Spleen (tissue), 11 donors: ENCODE data around the gene NAALADL1. TPM values are rescaled to one million over a fixed set of nuclear protein-coding genes. Genes with fewer than 3 reads are reported as not detected.

ENCODE experiments used
- DNase-seq: peaks from one replicate; pipeline ENCODE4 v3.0.0-alpha.2; 2020
- H3K27ac ChIP-seq, 8 donors: fragments of 200-600 bp; sonication (generic) in 7 of 8; 1 replicate in 4 of 8; 2 replicates in 4 of 8; pipeline versions ENCODE4 v1.5.0 to v1.8.0; 2016 to 2021; ENCODE audit warnings: inconsistent platforms in 4 of 8, mild to moderate bottlenecking in 4 of 8, moderate library complexity in 1 of 8
- H3K27me3 ChIP-seq, 7 donors: fragments of 200-600 bp; sonication (generic) in 6 of 7; replicated peaks in 1 of 7; 1 replicate in 4 of 7; 2 replicates in 3 of 7; pipeline versions ENCODE4 v1.5.0 to v1.8.0; 2016 to 2021; ENCODE audit warnings: inconsistent platforms in 3 of 7, mild to moderate bottlenecking in 1 of 7
- H3K36me3 ChIP-seq, 6 donors: fragments of 200-600 bp; sonication (generic) in 5 of 6; 1 replicate in 4 of 6; 2 replicates in 2 of 6; pipeline versions ENCODE4 v1.5.0 to v1.8.0; 2016 to 2021; ENCODE audit warnings: inconsistent platforms in 2 of 6
- H3K4me1 ChIP-seq, 6 donors: fragments of 200-600 bp; sonication (generic) in 5 of 6; 1 replicate in 3 of 6; 2 replicates in 3 of 6; pipeline versions ENCODE4 v1.5.0 to v1.8.0; 2016 to 2021; ENCODE audit warnings: inconsistent platforms in 3 of 6
- H3K4me3 ChIP-seq, 8 donors: fragments of 200-600 bp; sonication (generic) in 7 of 8; 1 replicate in 4 of 8; 2 replicates in 4 of 8; pipeline versions ENCODE4 v1.5.0 to v1.8.0; 2016 to 2021; ENCODE audit warnings: inconsistent platforms in 4 of 8, mild to moderate bottlenecking in 4 of 8, moderate library complexity in 2 of 8
- H3K9me3 ChIP-seq, 8 donors: fragments of 200-600 bp; sonication (generic) in 7 of 8; 1 replicate in 4 of 8; 2 replicates in 4 of 8; pipeline versions ENCODE4 v1.5.0 to v1.8.0; 2016 to 2021; ENCODE audit warnings: inconsistent platforms in 4 of 8
- CTCF ChIP-seq, 11 experiments: fragments of 200-600 bp in 7 of 11; fragments of 450-650 bp in 4 of 11; sonication (generic) in 4 of 11; IDR thresholded peaks in 8 of 11; conservative IDR thresholded peaks in 3 of 11; 1 replicate in 7 of 11; 2 replicates in 4 of 11; pipeline versions ENCODE4 v1.4.0 to v1.8.0; 2016 to 2021; ENCODE audit warnings: antibody characterized with exemption in 11 of 11, inconsistent platforms in 4 of 11, mild to moderate bottlenecking in 1 of 11
- POLR2A ChIP-seq, 3 donors: fragments of 450-650 bp; IDR thresholded peaks; one replicate each; pipeline ENCODE4 v1.5.1; 2017; ENCODE audit warnings: antibody characterized with exemption in 3 of 3, mild to moderate bottlenecking in 1 of 3
- POLR2AphosphoS5 ChIP-seq, 3 donors: sonication (generic); formaldehyde crosslinking; IDR thresholded peaks; one replicate each; pipeline ENCODE4 v1.5.1; 2017; ENCODE audit warnings: antibody characterized with exemption in 3 of 3
- WGBS, 5 donors: extraction: QIAGEN DNeasy Blood & Tissue Kit in 3 of 5; methylation state at CpG; one replicate each; pipeline versions ENCODE4 v1.1.5 to v1.1.7; 2013 to 2018; 5-methylcytosine and 5-hydroxymethylcytosine counted together
- intact Hi-C: fragments of 100-400 bp; cut with DNase I; formaldehyde crosslinking; loops from one replicate; pipeline ENCODE4 v1.15.0; 2023; ENCODE audit warnings: low total_unique reads
- polyA plus RNA-seq, 3 donors: library from polyadenylated mRNA; stranded (reverse); fragments of 200-250 nt; gene quantifications; one replicate each; pipeline ENCODE4 v1.2.1, GENCODE V29; 2013
- total RNA-seq, 7 donors: library from RNA; depleted of rRNA in 3 of 7; stranded (reverse); fragments of >200 nt in 3 of 7; fragmentation: NEBNext Ultra II Directional in 4 of 7; extraction: Animal tissue kit (Norgen Biotek cat#: 25700) in 4 of 7; gene quantifications; one replicate each; pipeline versions ENCODE4 v1.1.0 to v1.2.1, GENCODE V29; 2016 to 2021
- donor health status: healthy with polysubstance abuse.
- donor health status: DM: no; HTN: no; CAD: no; lungs with moderate emphysema.
- donor health status: DM: no; HTN: no; CAD: no.
- donor health status: Bipolar disorder and iron deficiency.
- donor health status: healthy.
- donor health status: DM: no; HTN: no; CAD: no.
- donor health status: DM: yes; HTN: yes; CAD: no.

NAALADL1 gene
- total and polyA plus RNA-seq, 10 donors = 13.0 to 45.2 (median 20.8) TPM

DNA sequence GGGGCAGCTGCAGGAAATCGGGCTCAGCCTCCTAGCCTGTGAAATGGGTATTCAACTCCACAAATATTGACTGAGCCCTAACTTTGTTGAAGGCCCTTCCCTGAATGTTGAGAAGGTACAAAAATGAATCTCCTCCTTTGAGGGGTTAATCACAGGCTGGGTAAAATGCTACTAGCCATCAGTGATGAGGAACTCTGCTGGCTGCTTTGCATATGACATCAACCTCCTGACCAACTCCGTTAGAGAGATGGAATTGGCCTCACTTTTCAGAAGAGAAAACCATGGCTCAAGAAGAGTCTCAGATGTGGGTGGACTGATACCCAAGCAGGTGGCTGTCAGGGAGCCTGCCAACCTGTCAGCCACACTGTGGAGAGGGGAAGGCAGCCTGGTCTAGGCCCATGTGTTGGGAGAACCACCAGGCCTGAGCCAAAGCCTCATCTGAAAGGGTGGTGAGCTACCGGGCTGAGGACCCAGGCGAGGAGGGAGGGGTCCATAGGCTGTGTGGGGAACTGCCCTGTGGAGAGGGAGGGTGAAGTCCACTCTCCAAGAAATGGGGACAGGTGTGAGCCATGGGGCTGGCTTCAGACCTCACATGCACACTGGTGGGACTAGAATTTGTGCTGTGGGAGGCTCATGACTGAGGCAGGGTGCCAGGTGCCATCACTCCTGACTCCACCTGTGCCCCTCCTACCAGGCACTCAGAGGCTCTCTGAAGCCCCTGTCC, 13.7 kb upstream of the NAALADL1 start:
- DNase-seq = no peak
- peaks cover 0 to 9% (median 0%) of the 10 kb centered on the region in 6 donors for H3K36me3 ChIP-seq
- no peaks in the 10 kb centered on the region for H3K27me3 ChIP-seq
- 62 to 78% (median 71%) methylated on average over 4 of the region's 4 CpGs for WGBS, 5 donors
- no peak overlapping the region for H3K27ac ChIP-seq
- H3K9me3 ChIP-seq = no peaks in the 10 kb centered on the region
- TF ChIP-seq CTCF (IDR thresholded peaks at IDR 0.05 in 8 of 11, conservative IDR thresholded peaks at IDR 0.05 in 3 of 11) (no peak), POLR2A (IDR thresholded peaks at IDR 0.05) (no peak), POLR2AphosphoS5 (IDR thresholded peaks at IDR 0.05) (no peak)
- H3K4me3 ChIP-seq = no peak overlapping the region
- intact Hi-C loops = no loop called here
- no peaks in the 10 kb centered on the region for H3K4me1 ChIP-seq

DNA sequence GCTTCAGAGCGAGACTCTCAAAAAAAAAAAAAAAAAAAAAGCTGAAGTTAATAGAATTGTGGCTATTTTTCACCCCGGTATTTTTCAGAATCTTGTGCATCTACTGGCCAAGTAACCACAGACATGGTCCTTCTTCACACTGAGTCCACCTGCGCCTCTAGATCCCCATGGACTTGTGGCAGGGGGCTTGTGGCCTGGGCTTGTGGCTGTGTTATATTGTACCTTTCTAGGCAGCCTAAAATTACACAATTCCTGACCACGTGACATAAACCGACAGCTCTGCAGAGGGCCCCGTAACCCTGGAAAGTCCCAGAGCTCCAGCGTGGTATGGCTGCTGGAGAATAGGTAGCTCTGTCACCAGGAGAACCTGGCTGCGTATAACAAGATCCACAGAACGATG, 10.9 kb upstream of the NAALADL1 start:
- Histone ChIP-seq H3K4me1 (no peaks in the 10 kb centered on the region), H3K36me3 (no peaks in the 10 kb centered on the region), H3K27me3 (no peaks in the 10 kb centered on the region), H3K27ac (no peak overlapping the region), H3K4me3 (no peak overlapping the region), H3K9me3 (no peaks in the 10 kb centered on the region)
- no peak for DNase-seq
- no peak for TF ChIP-seq CTCF (IDR thresholded peaks at IDR 0.05 in 8 of 11, conservative IDR thresholded peaks at IDR 0.05 in 3 of 11)
- no peak for TF ChIP-seq POLR2A (IDR thresholded peaks at IDR 0.05)
- no peak for TF ChIP-seq POLR2AphosphoS5 (IDR thresholded peaks at IDR 0.05)
- 31 to 41% (median 34%) methylated on average over 9 of the region's 9 CpGs for WGBS, 5 donors
- intact Hi-C loops = no loop called here

DNA sequence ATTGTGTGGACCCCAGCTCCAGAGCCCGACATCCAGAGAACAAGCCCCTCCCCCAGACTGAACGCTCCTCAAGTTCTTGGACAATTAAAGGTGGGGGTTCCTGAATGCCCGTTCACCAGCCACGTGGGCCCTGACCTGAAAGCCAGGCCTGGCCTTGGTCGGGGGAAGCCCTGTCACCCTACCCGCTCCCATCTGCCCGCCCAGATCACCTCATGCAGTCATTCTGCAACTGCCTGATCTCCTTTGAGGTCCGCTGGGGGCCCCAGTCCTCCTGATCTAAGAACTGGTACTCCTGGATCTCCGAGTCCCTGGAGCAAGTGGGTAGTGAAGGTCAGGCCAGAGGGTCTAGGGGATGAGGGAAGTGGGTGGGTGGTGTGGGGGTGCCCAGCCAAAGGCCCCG, 9.1 kb upstream of the NAALADL1 start:
- H3K4me3 ChIP-seq = no peak overlapping the region
- 60 to 81% (median 80%) methylated on average over 10 of the region's 10 CpGs for WGBS, 5 donors
- TF ChIP-seq CTCF (IDR thresholded peaks at IDR 0.05 in 8 of 11, conservative IDR thresholded peaks at IDR 0.05 in 3 of 11) = no peak
- no peak for TF ChIP-seq POLR2AphosphoS5 (IDR thresholded peaks at IDR 0.05)
- no peak for TF ChIP-seq POLR2A (IDR thresholded peaks at IDR 0.05)
- intact Hi-C loops = no loop called here
- no peaks in the 10 kb centered on the region for H3K9me3 ChIP-seq
- no peaks in the 10 kb centered on the region for H3K4me1 ChIP-seq
- no peaks in the 10 kb centered on the region for H3K36me3 ChIP-seq
- no peak for DNase-seq
- no peaks in the 10 kb centered on the region for H3K27me3 ChIP-seq
- H3K27ac ChIP-seq = no peak overlapping the region

DNA sequence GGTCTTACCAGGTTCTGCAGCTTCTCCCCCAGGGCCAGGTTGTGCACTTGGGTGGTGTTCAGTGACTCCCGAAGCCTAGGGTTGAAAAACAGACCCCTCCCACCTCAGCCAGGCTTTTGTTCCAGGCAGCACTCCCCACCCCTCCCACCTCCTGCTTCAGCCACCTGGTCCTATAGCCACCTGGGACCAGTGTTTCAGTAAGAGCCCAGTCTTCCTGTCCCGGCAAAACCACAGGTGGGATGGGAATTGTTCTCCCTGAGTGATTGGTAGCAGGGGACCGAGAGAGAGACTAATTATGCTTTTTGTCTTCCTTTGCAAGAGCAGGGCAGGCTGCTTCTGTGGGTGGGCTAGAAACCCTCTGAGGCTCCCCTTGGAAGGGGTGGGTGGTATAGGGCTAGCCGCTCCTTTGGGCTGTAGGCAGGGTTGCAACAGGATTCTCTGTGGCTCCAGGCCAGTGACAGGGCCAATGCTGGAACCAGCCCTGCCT, 8.5 kb upstream of the NAALADL1 start:
- DNase-seq = no peak
- intact Hi-C loops = no loop called here
- Histone ChIP-seq H3K4me1 (no peaks in the 10 kb centered on the region), H3K4me3 (no peak overlapping the region), H3K27ac (no peak overlapping the region), H3K36me3 (no peaks in the 10 kb centered on the region), H3K9me3 (no peaks in the 10 kb centered on the region), H3K27me3 (no peaks in the 10 kb centered on the region)
- 75 to 80% (median 77%) methylated on average over 3 to 4 of the region's 4 CpGs for WGBS, 5 donors
- TF ChIP-seq POLR2AphosphoS5 (IDR thresholded peaks at IDR 0.05) = no peak
- no peak for TF ChIP-seq POLR2A (IDR thresholded peaks at IDR 0.05)
- no peak for TF ChIP-seq CTCF (IDR thresholded peaks at IDR 0.05 in 8 of 11, conservative IDR thresholded peaks at IDR 0.05 in 3 of 11)
